C4-2B (cell line): ENCODE data around the gene CHKB.

Experiments used
- H3K27ac ChIP-seq: fragments of 450-650 bp; 2 replicates; pipeline ENCODE4 v1.5.1; 2017
- ZFX ChIP-seq: fragments of 450-650 bp; IDR thresholded peaks from 2 replicates; pipeline ENCODE4 v1.6.1; 2017
- TF ChIP-seq, protein P1 (sequence below): fragments of 450-650 bp; conservative IDR thresholded peaks from 2 replicates; pipeline ENCODE4 v1.5.1; 2017; ENCODE audit warnings: mild to moderate bottlenecking

Gene CHKB

DNA sequence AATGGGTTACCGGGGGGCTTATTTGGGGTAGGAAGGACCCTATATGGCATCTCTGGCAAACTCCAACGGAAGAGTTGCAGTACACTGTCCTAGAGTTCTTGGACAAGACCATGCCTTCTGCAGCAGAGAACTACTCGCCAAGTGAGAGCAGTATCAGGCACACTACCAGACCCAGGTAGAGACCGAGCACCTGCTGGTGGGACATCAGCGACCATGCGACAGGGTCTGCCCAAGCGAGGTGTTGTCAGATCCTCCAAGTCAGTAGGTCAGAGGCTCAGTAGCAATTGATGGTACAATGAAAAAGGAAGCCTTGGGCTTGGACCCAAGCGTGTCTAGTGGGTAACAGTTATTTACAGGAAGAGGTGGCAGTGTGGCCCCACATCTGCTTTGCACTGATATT lies 3.1 kb upstream of the CHKB start:
- H3K27ac ChIP-seq: no peak overlapping the region
- no peak for TF ChIP-seq ZFX
- TF ChIP-seq, protein P1, sequence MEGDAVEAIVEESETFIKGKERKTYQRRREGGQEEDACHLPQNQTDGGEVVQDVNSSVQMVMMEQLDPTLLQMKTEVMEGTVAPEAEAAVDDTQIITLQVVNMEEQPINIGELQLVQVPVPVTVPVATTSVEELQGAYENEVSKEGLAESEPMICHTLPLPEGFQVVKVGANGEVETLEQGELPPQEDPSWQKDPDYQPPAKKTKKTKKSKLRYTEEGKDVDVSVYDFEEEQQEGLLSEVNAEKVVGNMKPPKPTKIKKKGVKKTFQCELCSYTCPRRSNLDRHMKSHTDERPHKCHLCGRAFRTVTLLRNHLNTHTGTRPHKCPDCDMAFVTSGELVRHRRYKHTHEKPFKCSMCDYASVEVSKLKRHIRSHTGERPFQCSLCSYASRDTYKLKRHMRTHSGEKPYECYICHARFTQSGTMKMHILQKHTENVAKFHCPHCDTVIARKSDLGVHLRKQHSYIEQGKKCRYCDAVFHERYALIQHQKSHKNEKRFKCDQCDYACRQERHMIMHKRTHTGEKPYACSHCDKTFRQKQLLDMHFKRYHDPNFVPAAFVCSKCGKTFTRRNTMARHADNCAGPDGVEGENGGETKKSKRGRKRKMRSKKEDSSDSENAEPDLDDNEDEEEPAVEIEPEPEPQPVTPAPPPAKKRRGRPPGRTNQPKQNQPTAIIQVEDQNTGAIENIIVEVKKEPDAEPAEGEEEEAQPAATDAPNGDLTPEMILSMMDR: no peak

DNA sequence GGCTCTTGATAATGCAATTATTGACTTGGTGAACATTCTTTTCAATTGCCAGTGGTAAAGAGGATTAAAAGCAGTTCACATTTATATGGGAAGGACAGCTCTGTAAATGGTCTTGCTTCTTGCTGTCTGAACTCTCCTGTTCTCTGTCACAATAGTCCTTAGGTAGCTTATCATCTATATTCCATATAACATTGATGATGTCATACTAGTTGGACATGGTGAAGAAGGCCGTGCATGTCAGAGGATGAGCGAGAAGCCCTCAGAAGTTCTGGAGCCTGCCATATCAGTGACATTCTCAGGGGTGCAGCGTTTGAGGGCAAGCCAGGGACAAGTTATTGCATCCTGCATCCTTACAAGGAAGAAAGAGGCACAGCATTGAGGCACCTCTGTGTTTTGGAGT lies 2.6 kb upstream of the CHKB start:
- no peak overlapping the region for H3K27ac ChIP-seq
- TF ChIP-seq ZFX: no peak
- TF ChIP-seq, protein P1: no peak

DNA sequence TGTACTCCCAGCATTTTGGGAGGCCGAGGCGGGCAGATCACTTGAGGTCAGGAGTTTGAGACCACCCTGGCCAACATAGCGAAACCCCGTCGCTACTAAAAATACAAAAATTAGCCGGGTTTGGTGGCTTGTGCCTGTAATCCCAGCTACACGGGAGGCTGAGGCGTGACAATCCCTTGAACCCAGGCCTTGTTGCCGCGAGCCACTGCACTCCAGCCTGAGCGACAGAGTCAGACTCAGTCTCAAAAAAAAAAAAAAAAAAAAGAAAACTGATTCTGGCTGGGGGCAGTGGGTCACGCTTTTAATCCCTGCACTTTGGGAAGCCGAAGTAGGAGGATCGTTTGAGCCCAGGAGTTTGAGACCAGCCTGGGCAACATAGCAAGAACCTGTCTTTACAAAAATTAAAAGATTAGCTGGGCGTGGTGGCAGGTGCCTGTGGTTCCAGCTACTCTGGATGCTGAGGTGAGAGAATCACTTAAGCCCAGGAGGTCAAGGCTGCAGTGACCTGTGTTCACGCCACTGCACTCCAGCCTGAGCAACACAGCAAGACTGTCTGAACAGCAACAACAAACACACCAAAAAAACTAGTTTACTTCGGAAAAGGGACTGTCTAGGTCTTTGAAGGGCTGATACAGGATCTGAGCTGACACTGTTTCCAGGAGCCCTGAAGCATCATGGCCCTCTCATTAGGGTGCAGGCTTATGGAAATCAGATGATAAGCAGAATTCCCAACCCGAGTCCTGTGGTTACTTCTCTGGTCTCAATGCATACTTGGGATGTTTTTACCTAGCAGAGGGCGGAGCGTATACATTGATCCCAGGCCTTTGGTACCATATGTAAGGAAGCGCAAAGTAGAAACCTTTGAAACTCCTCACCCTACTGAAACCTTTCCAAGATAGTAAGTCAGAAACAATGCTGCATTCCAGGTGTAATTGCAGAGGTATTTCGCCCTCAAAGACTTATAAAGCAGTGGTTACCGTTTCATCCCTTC lies 1.8 kb upstream of the CHKB start:
- no peak overlapping the region for H3K27ac ChIP-seq
- TF ChIP-seq, protein P1: no peak
- TF ChIP-seq ZFX: no peak

DNA sequence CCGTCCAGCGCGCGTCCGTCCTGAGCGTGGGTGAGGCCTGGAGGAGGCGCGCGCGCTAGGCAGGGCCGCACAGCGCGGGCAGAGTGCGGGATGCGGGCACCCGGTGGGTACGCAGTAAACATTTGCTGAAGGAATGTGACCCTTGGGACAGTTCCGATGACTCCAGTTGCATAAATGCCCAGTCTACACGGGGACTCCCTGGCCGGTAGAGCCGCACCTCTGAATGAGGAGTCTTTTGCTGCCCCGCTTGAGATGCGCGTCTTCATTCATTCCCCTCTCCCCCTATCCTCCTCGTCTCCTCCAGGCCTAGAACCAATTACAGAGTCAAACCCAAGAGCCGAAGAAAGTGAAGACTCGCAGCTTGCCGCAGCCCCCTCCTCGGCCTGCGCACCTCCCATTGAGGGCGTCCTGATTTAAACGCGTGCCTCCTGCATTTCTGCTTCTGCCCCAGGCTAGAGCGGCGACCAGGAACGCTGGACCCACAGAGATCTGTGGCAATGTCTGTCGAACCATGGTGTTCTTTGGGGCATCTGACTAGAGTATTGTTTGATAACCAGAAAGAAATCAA lies 729 bp upstream of the CHKB start:
- TF ChIP-seq, protein P1: no peak
- peak; percentile 92 for TF ChIP-seq ZFX
- H3K27ac ChIP-seq: peak overlapping the region; percentile 90

DNA sequence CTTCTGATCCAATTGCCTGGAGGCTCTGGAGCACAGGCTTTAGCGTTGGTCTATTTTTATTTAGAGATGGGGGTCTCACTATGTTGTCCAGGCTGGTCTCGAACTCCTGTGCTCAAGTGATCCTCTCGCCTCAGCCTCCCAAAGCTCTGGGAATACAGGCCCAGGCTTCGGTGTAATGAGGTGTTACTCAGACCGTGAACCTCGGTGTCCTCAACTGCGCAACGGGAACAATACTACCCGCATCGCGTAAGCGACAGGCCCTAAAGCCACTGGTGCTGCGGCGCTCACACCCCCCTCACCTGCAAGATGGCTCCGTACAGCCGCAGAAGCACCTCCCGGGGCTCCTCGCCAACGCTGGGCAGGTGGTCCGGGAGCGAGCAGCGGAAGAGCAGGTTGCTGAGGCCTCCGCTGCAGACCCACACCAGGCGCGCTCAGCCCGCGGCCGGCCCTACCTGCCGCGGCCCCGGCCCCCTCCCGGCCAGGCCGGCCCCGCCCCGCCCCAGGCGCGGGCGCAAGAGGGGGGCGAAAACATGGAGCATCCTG lies 628 bp downstream of the CHKB start:
- H3K27ac ChIP-seq: peak overlapping the region; percentile 90
- peak; percentile 86; the same call in 1 of the 2 replicates for TF ChIP-seq ZFX
- TF ChIP-seq, protein P1: no peak

DNA sequence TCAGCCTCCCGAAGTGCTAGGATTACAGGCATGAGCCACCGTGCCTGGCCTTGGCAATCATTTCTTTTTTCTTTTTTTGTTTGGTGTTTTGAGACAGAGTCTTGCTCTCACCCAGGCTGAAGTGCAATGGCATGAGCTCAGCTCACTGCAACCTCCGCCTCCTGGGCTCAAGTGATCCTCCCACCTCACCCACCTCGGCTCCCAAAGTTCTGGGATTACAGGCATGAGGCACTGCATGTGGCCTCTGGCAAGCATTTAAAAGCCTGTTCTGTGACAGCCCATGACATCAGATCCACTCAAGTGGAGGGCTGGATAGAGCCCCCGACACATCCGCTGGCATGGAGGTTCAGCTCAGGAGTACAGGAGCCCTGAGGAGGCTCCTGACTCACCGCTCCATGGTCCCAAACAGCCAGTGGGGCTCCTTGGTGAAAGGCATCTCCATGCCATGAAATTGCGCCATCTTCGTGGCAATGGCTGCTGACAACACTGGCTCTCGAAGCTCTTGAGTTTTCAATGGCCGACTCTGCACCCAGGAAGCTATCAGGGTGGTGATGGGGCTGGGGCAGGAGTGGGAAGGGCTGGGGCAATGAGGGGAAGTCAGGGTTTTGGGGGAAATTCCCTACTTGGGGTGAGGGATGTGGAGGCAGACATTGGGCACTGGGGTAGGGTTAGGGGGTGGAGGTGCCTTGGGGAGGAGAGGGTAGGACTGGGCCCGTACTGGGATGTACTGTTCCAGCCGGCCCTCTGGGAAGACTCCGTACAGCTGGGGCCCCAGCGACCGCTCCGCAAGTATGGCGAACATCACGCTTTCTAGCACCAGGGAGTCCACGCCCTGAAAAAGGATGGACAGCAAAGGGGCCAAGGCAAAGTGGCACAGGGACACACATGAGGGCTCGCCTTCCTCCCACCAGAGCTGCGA lies 1.4 kb downstream of the CHKB start:
- H3K27ac ChIP-seq: peak overlapping the region; percentile 90
- no peak for TF ChIP-seq ZFX
- TF ChIP-seq, protein P1: no peak
